Trophoblast cell (in vitro differentiated cells and primary cell): Measurements from ENCODE around the gene MRPS23.

Source experiments
- DNase-seq, 2 donors: peaks; one replicate each; pipeline ENCODE4 v3.0.0-alpha.2; 2016
- H2AFZ ChIP-seq: 2 replicates; pipeline ENCODE4 v1.6.1; 2013; ENCODE audit warnings: low read length, moderate library complexity, mild to moderate bottlenecking; ENCODE audit not compliant: insufficient read depth, poor library complexity
- H2AK5ac ChIP-seq: 2 replicates; pipeline ENCODE4 v1.6.1; 2013; ENCODE audit warnings: mild to moderate bottlenecking, low read length
- H2BK120ac ChIP-seq: 2 replicates; pipeline ENCODE4 v1.6.1; 2013; ENCODE audit warnings: low read length, mild to moderate bottlenecking, moderate library complexity; ENCODE audit not compliant: insufficient read depth, poor library complexity
- H2BK12ac ChIP-seq: 2 replicates; pipeline ENCODE4 v1.6.1; 2013; ENCODE audit warnings: mild to moderate bottlenecking, low read length, moderate library complexity
- H2BK5ac ChIP-seq: 2 replicates; pipeline ENCODE4 v1.6.1; 2013; ENCODE audit warnings: low read length, low read depth, moderate library complexity, mild to moderate bottlenecking; ENCODE audit not compliant: poor library complexity
- H3K14ac ChIP-seq: 2 replicates; pipeline ENCODE4 v1.6.1; 2013; ENCODE audit warnings: mild to moderate bottlenecking, low read length
- H3K18ac ChIP-seq: 2 replicates; pipeline ENCODE4 v1.6.1; 2013; ENCODE audit warnings: mild to moderate bottlenecking, low read length
- H3K23ac ChIP-seq: 2 replicates; pipeline ENCODE4 v1.6.1; 2013; ENCODE audit warnings: low read length
- H3K27ac ChIP-seq: 2 replicates; pipeline ENCODE4 v1.5.1; 2013; ENCODE audit warnings: low read depth, mild to moderate bottlenecking, inconsistent platforms, low read length, moderate library complexity
- H3K27me3 ChIP-seq: 2 replicates; pipeline ENCODE4 v1.6.1; 2013; ENCODE audit warnings: inconsistent platforms, mild to moderate bottlenecking, low read length, moderate library complexity; ENCODE audit not compliant: insufficient read depth
- H3K36me3 ChIP-seq, 2 experiments: 1 replicate in 1 of 2; 2 replicates in 1 of 2; pipeline ENCODE4 v1.6.1; 2013; ENCODE audit warnings: low read length in 2 of 2, mild to moderate bottlenecking in 2 of 2, moderate library complexity in 1 of 2; ENCODE audit not compliant: insufficient read depth in 2 of 2, control insufficient read depth in 1 of 2
- H3K4ac ChIP-seq: 2 replicates; pipeline ENCODE4 v1.6.1; 2013; ENCODE audit warnings: low read depth, mild to moderate bottlenecking, low read length, moderate library complexity
- H3K4me1 ChIP-seq, 2 experiments: 1 replicate in 1 of 2; 2 replicates in 1 of 2; pipeline ENCODE4 v1.6.1; 2013; ENCODE audit warnings: low read length in 2 of 2, mild to moderate bottlenecking in 2 of 2, moderate library complexity in 1 of 2; ENCODE audit not compliant: insufficient read depth in 2 of 2, control insufficient read depth in 1 of 2
- H3K4me2 ChIP-seq: 2 replicates; pipeline ENCODE4 v1.6.1; 2013; ENCODE audit warnings: inconsistent platforms, mild to moderate bottlenecking, low read length, moderate library complexity
- H3K4me3 ChIP-seq: 2 replicates; pipeline ENCODE4 v1.5.1; 2013; ENCODE audit warnings: mild to moderate bottlenecking, low read depth, low read length, inconsistent platforms
- H3K79me1 ChIP-seq: one replicate; pipeline ENCODE4 v1.6.1; 2013; ENCODE audit warnings: low read length
- H3K79me2 ChIP-seq: 2 replicates; pipeline ENCODE4 v1.6.1; 2013; ENCODE audit warnings: low read length, mild to moderate bottlenecking; ENCODE audit not compliant: control insufficient read depth, insufficient read depth, poor library complexity
- H3K9ac ChIP-seq: 2 replicates; pipeline ENCODE4 v1.6.1; 2013; ENCODE audit warnings: mild to moderate bottlenecking, low read length
- H3K9me3 ChIP-seq: 2 replicates; pipeline ENCODE4 v1.6.1; 2013; ENCODE audit warnings: low read depth, mild to moderate bottlenecking, control low read depth, inconsistent platforms, low read length; ENCODE audit not compliant: insufficient read depth
- H4K12ac ChIP-seq: 2 replicates; pipeline ENCODE4 v1.6.1; 2013; ENCODE audit warnings: low read depth, mild to moderate bottlenecking, low read length, moderate library complexity
- H4K8ac ChIP-seq: 2 replicates; pipeline ENCODE4 v1.6.1; 2013; ENCODE audit warnings: low read depth, mild to moderate bottlenecking, low read length, moderate library complexity
- H4K91ac ChIP-seq: one replicate; pipeline ENCODE4 v1.6.1; 2013; ENCODE audit warnings: low read depth, mild to moderate bottlenecking, low read length, moderate library complexity
- WGBS: extraction: QIAGEN DNeasy Blood & Tissue Kit; methylation state at CpG from one replicate; pipeline ENCODE4 v1.1.7; 2013; ENCODE audit warnings: missing lambda C conversion rate; ENCODE audit not compliant: insufficient read length, insufficient coverage; ENCODE audit errors: extremely low coverage; 5-methylcytosine and 5-hydroxymethylcytosine counted together

The MRPS23 gene

DNA sequence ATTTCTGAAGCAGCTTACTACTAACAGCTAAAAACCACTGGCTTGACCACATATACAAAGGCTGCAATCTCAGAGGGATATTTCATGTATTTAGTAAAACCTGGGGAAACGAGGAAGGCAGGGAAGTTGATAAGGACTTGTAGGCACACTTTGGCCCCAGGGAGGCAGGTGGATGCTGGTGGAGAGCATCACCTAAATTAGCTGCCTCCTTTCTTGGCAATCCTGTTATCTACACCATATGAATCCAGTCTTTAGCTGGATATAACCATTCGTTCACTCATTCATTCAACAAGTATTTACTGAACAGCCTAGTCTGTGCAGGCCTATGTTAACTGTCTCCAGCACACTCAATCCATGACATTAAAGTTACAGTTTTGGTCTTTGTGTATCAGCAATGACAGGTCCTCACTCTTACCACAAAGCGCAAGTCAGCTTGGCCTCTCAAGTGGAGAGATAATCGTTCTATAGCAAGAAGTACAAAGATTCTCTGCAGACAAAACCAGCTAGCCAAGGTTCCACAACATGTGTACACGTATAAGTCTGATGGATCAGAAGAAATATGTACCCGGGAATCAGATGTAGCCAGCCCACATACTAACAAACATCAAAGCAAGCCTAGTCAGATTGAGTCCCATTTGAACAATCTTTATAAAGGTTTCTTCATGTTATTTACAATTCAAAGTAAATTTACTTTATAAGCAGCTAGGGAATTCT is 10.8 kb downstream of the MRPS23 start:
- no peak overlapping the region for H4K91ac ChIP-seq
- H3K4ac ChIP-seq: no peak overlapping the region
- DNase-seq: no peak
- H3K27me3 ChIP-seq: no peaks in the 10 kb centered on the region
- no peak overlapping the region for H3K4me3 ChIP-seq
- peaks cover 4 to 15% of the 10 kb centered on the region in 2 experiments for H3K36me3 ChIP-seq
- H3K27ac ChIP-seq: no peak overlapping the region
- H3K4me1 ChIP-seq: no peaks in the 10 kb centered on the region
- no peak overlapping the region for H3K4me2 ChIP-seq
- H2AK5ac ChIP-seq: no peak overlapping the region
- H4K12ac ChIP-seq: no peak overlapping the region
- H3K23ac ChIP-seq: no peak overlapping the region
- no peak overlapping the region for H3K14ac ChIP-seq
- no peaks in the 10 kb centered on the region for H3K79me1 ChIP-seq
- no peak overlapping the region for H3K9ac ChIP-seq
- no peak overlapping the region for H2BK12ac ChIP-seq
- H2AFZ ChIP-seq: no peak overlapping the region
- H3K9me3 ChIP-seq: no peaks in the 10 kb centered on the region
- no peak overlapping the region for H4K8ac ChIP-seq
- H3K18ac ChIP-seq: no peak overlapping the region
- H3K79me2 ChIP-seq: no peaks in the 10 kb centered on the region
- no peak overlapping the region for H2BK5ac ChIP-seq
- no CpG with 5 or more reads among the region's 6 CpGs for WGBS
- no peak overlapping the region for H2BK120ac ChIP-seq

DNA sequence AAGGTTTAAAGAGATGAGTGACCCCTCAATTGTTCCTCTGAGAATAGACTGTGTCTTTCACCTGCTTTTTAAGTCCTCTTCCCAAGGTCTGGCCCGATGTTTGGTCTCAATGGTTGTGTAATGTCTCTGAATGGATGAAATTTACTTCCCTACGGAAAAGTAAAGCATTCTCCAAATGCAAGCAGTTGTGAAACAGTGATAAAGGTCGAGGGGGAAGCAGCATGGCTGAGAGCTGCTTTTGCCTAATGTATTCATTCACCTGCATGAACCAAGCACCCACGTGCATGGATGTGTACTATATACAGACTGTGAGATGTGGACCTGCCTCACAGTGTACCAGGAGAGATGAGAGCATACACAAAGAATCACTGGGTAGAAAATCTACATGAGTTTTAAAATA is 11.4 kb downstream of the MRPS23 start:
- Histone ChIP-seq H3K79me2 (no peaks in the 10 kb centered on the region), H3K4me2 (no peak overlapping the region), H3K18ac (no peak overlapping the region), H3K36me3 (peaks cover 4 to 15% of the 10 kb centered on the region in 2 experiments), H2BK5ac (no peak overlapping the region), H2BK12ac (no peak overlapping the region), H3K4ac (no peak overlapping the region), H3K27me3 (no peaks in the 10 kb centered on the region), H2BK120ac (no peak overlapping the region), H3K79me1 (no peaks in the 10 kb centered on the region), H3K27ac (no peak overlapping the region), H2AFZ (no peak overlapping the region), H3K4me1 (no peaks in the 10 kb centered on the region), H3K9ac (no peak overlapping the region), H4K12ac (no peak overlapping the region), H4K91ac (no peak overlapping the region), H3K23ac (no peak overlapping the region), H4K8ac (no peak overlapping the region), H3K9me3 (no peaks in the 10 kb centered on the region), H3K14ac (no peak overlapping the region), H3K4me3 (no peak overlapping the region), H2AK5ac (no peak overlapping the region)
- no CpG with 5 or more reads among the region's 4 CpGs for WGBS
- DNase-seq: peak in 1 of 2 donors; percentile 22

DNA sequence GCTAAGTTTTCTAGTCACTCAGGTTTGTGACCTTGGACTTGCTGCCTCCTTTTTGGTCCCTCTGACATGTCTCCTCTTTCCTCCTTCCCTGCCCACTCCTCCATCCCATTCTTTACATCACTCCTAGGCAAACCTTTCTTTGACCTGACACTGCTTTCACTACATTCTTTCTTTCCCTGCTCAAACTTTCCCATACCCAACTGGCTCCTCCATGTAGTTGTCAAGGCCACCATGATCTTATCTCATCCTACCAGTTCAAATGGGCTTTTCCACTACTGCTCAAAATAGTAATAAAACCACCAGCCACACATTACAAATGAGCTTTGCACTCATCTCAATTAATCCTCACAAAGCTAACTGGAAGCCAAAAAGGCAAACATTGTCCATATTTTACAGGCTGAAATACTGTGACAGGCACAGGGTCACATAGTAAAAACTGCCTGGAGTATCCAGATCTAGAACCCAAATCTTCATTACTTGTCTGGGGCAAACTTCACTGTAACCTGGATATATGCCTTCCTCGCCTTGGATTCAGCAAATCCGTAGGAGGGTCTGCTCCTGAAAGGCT is 14.4 kb downstream of the MRPS23 start:
- no peak overlapping the region for H2AFZ ChIP-seq
- no peak overlapping the region for H3K4me2 ChIP-seq
- H3K9ac ChIP-seq: no peak overlapping the region
- peaks cover 2 to 4% of the 10 kb centered on the region in 2 experiments for H3K4me1 ChIP-seq
- DNase-seq: no peak
- no peaks in the 10 kb centered on the region for H3K9me3 ChIP-seq
- no peak overlapping the region for H3K18ac ChIP-seq
- WGBS: no CpG with 5 or more reads among the region's 2 CpGs
- H3K27ac ChIP-seq: no peak overlapping the region
- no peaks in the 10 kb centered on the region for H3K27me3 ChIP-seq
- peaks cover 4% of the 10 kb centered on the region for H3K79me1 ChIP-seq
- no peak overlapping the region for H2AK5ac ChIP-seq
- H3K4ac ChIP-seq: no peak overlapping the region
- no peaks in the 10 kb centered on the region for H3K79me2 ChIP-seq
- H4K91ac ChIP-seq: no peak overlapping the region
- H2BK5ac ChIP-seq: no peak overlapping the region
- H4K12ac ChIP-seq: no peak overlapping the region
- no peak overlapping the region for H3K4me3 ChIP-seq
- peaks cover 4 to 12% of the 10 kb centered on the region in 2 experiments for H3K36me3 ChIP-seq
- no peak overlapping the region for H3K23ac ChIP-seq
- no peak overlapping the region for H2BK120ac ChIP-seq
- H3K14ac ChIP-seq: no peak overlapping the region
- H2BK12ac ChIP-seq: no peak overlapping the region
- no peak overlapping the region for H4K8ac ChIP-seq

DNA sequence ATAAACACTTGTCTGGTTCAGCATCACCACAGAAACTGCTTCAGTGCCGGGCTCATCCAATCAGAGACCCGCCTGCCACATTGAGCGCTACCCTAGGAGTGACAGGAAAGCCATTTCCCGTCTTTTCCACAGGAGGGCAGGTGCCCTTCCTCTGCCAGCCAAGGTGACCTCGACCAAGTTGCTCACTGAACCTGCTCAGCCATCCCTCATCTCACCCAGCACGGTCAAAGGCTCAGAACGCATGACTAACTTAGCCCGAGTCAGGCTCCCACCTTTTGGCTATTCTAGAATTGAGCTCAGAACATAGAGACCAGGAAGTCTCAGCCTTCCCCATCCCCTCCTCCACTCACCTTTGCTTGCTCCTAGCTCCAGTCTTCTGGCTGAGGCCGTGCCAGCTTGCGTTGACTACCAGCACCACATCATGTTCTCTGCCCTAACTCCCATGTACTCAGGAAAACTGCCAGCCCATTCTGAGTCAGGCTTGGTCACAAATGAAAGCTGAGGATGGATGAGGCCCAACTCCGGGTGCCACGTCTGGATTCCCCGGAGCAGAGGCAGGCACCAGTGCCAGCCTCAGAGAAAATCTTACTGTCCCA is 15.6 kb downstream of the MRPS23 start:
- H3K14ac ChIP-seq: no peak overlapping the region
- no peak overlapping the region for H3K23ac ChIP-seq
- peaks cover 0 to 8% of the 10 kb centered on the region in 2 experiments for H3K36me3 ChIP-seq
- H3K4me1 ChIP-seq: peaks cover 2 to 4% of the 10 kb centered on the region in 2 experiments
- no peak overlapping the region for H2AFZ ChIP-seq
- H3K18ac ChIP-seq: no peak overlapping the region
- H4K91ac ChIP-seq: no peak overlapping the region
- no peak overlapping the region for H3K4ac ChIP-seq
- no peaks in the 10 kb centered on the region for H3K27me3 ChIP-seq
- no peak overlapping the region for H3K4me2 ChIP-seq
- peaks cover 4% of the 10 kb centered on the region for H3K79me1 ChIP-seq
- H3K4me3 ChIP-seq: no peak overlapping the region
- no peak overlapping the region for H2AK5ac ChIP-seq
- WGBS: no CpG with 5 or more reads among the region's 13 CpGs
- H2BK120ac ChIP-seq: no peak overlapping the region
- H2BK12ac ChIP-seq: no peak overlapping the region
- no peak overlapping the region for H3K27ac ChIP-seq
- H2BK5ac ChIP-seq: no peak overlapping the region
- H3K9ac ChIP-seq: no peak overlapping the region
- H4K12ac ChIP-seq: no peak overlapping the region
- H3K79me2 ChIP-seq: no peaks in the 10 kb centered on the region
- no peak for DNase-seq
- H4K8ac ChIP-seq: no peak overlapping the region
- no peaks in the 10 kb centered on the region for H3K9me3 ChIP-seq
